SK-N-MC (cell line): ENCODE data around the gene GALNTL6.
"Not testable (repeated sequence)": the region's sequence is repeated elsewhere in the genome, so short reads cannot be mapped to it uniquely, and the experiment has no call there.

Source experiments
- DNase-seq: peaks from one replicate; pipeline ENCODE4 v3.0.0-alpha.2; 2011; ENCODE audit warnings: low read depth, low spot score
- H3K27ac ChIP-seq: fragments of 200-600 bp; sonication (generic); 2 replicates; pipeline ENCODE4 v1.5.1; 2016; ENCODE audit warnings: mixed run types
- H3K36me3 ChIP-seq: fragments of 200-600 bp; sonication (generic); 2 replicates; pipeline ENCODE4 v1.6.1; 2017; ENCODE audit warnings: antibody characterized with exemption, low read length, mixed read lengths; ENCODE audit not compliant: insufficient read depth
- H3K4me3 ChIP-seq: fragments of 200-600 bp; sonication (generic); 2 replicates; pipeline ENCODE4 v1.5.1; 2016
- H3K9ac ChIP-seq: fragments of 200-600 bp; sonication (generic); 2 replicates; pipeline ENCODE4 v1.8.0; 2017; ENCODE audit warnings: mixed run types, mixed read lengths; ENCODE audit not compliant: insufficient read length
- H3K9me3 ChIP-seq: fragments of 200-600 bp; sonication (generic); 2 replicates; pipeline ENCODE4 v1.6.1; 2017; ENCODE audit warnings: low read depth, mild to moderate bottlenecking, antibody characterized with exemption, low read length, moderate library complexity, mixed read lengths
- EZH2 ChIP-seq: fragments of 200-600 bp; sonication (generic); IDR thresholded peaks from one replicate; pipeline ENCODE4 v1.6.1; 2017; ENCODE audit warnings: antibody characterized with exemption
- FOXP2 ChIP-seq: optimal IDR thresholded peaks from 2 replicates; pipeline ENCODE3; 2011; ENCODE audit warnings: mild to moderate bottlenecking, moderate library complexity; ENCODE audit not compliant: insufficient read depth; ENCODE audit errors: extremely low read length, control extremely low read depth
- POLR2AphosphoS5 ChIP-seq: IDR thresholded peaks from 2 replicates; pipeline ENCODE4 v1.6.1; 2012; ENCODE audit warnings: mild to moderate bottlenecking, low read depth, low read length, borderline replicate concordance

GALNTL6 gene

GRCh38 chr4:172793565-172794306 is 980.5 kb downstream of the GALNTL6 start:
- TF ChIP-seq POLR2AphosphoS5 (no peak), FOXP2 (no peak), EZH2 (no peak)
- H3K36me3 ChIP-seq: no peaks in the 10 kb centered on the region
- no peak overlapping the region for H3K4me3 ChIP-seq
- no peak overlapping the region for H3K9ac ChIP-seq
- H3K9me3 ChIP-seq: no peaks in the 10 kb centered on the region
- no peak overlapping the region for H3K27ac ChIP-seq
- DNase-seq: no peak

GRCh38 chr4:172794307-172794703 is 981.1 kb downstream of the GALNTL6 start:
- Histone ChIP-seq H3K36me3 (no peaks in the 10 kb centered on the region), H3K4me3 (no peak overlapping the region), H3K9me3 (no peaks in the 10 kb centered on the region), H3K27ac (no peak overlapping the region), H3K9ac (no peak overlapping the region)
- no peak for DNase-seq
- TF ChIP-seq POLR2AphosphoS5 (no peak), EZH2 (no peak), FOXP2 (no peak)

- H3K36me3 ChIP-seq: not testable (repeated sequence)
Observed at GRCh38 chr4:172797281-172797680, 984.1 kb downstream of the GALNTL6 start.

GRCh38 chr4:172802032-172802431 is 988.8 kb downstream of the GALNTL6 start:
- DNase-seq: no peak
- TF ChIP-seq POLR2AphosphoS5 (no peak), EZH2 (no peak), FOXP2 (no peak)
- H3K4me3 ChIP-seq: no peak overlapping the region
- no peak overlapping the region for H3K9ac ChIP-seq
- H3K27ac ChIP-seq: no peak overlapping the region
- H3K9me3 ChIP-seq: no peaks in the 10 kb centered on the region
- no peaks in the 10 kb centered on the region for H3K36me3 ChIP-seq

More at GRCh38 chr4:172797281-172797680, 984.1 kb downstream of the GALNTL6 start:
- not testable (repeated sequence) for H3K9me3 ChIP-seq, DNase-seq, H3K4me3 ChIP-seq, H3K27ac ChIP-seq, H3K9ac ChIP-seq

- Histone ChIP-seq H3K9ac (no peak overlapping the region), H3K9me3 (no peaks in the 10 kb centered on the region), H3K4me3 (no peak overlapping the region), H3K36me3 (no peaks in the 10 kb centered on the region), H3K27ac (no peak overlapping the region)
- no peak for TF ChIP-seq POLR2AphosphoS5
- no peak for TF ChIP-seq FOXP2
- no peak for TF ChIP-seq EZH2
- DNase-seq: no peak
Observed at GRCh38 chr4:172806841-172807240, 993.6 kb downstream of the GALNTL6 start.

GRCh38 chr4:172808196-172808595 is 995.0 kb downstream of the GALNTL6 start:
- no peak overlapping the region for H3K9ac ChIP-seq
- H3K27ac ChIP-seq: no peak overlapping the region
- no peak for DNase-seq
- H3K9me3 ChIP-seq: no peaks in the 10 kb centered on the region
- H3K36me3 ChIP-seq: no peaks in the 10 kb centered on the region
- TF ChIP-seq POLR2AphosphoS5 (no peak), EZH2 (no peak), FOXP2 (no peak)
- H3K4me3 ChIP-seq: no peak overlapping the region

GRCh38 chr4:172809319-172809718 is 996.1 kb downstream of the GALNTL6 start:
- Histone ChIP-seq H3K36me3 (no peaks in the 10 kb centered on the region), H3K9ac (no peak overlapping the region), H3K4me3 (no peak overlapping the region), H3K9me3 (no peaks in the 10 kb centered on the region), H3K27ac (no peak overlapping the region)
- no peak for TF ChIP-seq FOXP2
- no peak for TF ChIP-seq POLR2AphosphoS5
- TF ChIP-seq EZH2: no peak
- DNase-seq: no peak

- Histone ChIP-seq H3K9me3 (no peaks in the 10 kb centered on the region), H3K9ac (no peak overlapping the region), H3K4me3 (no peak overlapping the region), H3K36me3 (no peaks in the 10 kb centered on the region), H3K27ac (no peak overlapping the region)
- TF ChIP-seq POLR2AphosphoS5: no peak
- TF ChIP-seq FOXP2: no peak
- TF ChIP-seq EZH2: no peak
- DNase-seq: no peak
Observed at GRCh38 chr4:172813359-172813923, 1000.2 kb downstream of the GALNTL6 start.
